Activated CD8-positive, alpha-beta memory T cell treated with anti-CD3 and anti-CD28 coated beads for 4 hours (primary cell): Measurements from ENCODE around the gene PEAR1.

ENCODE experiments used
- DNase-seq, 2 donors: peaks; one replicate each; pipeline ENCODE4 v3.0.0-alpha.2; 2020; ENCODE audit warnings: low read depth in 2 of 2

Gene PEAR1

GRCh38 chr1:156901590-156901900 lies 8.0 kb downstream of the PEAR1 start:
- no peak for DNase-seq

- DNase-seq, result no peak
Measured at GRCh38 chr1:156901966-156902915, 8.7 kb downstream of the PEAR1 start.

GRCh38 chr1:156903328-156904091 lies 10.0 kb downstream of the PEAR1 start:
- DNase-seq, result no peak

- no peak for DNase-seq
Measured at GRCh38 chr1:156904187-156904959, 10.9 kb downstream of the PEAR1 start.

GRCh38 chr1:156905176-156905575 lies 11.7 kb downstream of the PEAR1 start:
- no peak for DNase-seq

- no peak for DNase-seq
Measured at GRCh38 chr1:156905651-156906050, 12.1 kb downstream of the PEAR1 start.

GRCh38 chr1:156906206-156906906 lies 12.8 kb downstream of the PEAR1 start:
- DNase-seq, result no peak

- no peak for DNase-seq
Measured at GRCh38 chr1:156908541-156908940, 15.0 kb downstream of the PEAR1 start.

- no peak for DNase-seq
Measured at GRCh38 chr1:156908955-156909354, 15.4 kb downstream of the PEAR1 start.

GRCh38 chr1:156909671-156910070 lies 16.2 kb downstream of the PEAR1 start:
- no peak for DNase-seq

- peak in 1 of 2 donors; percentile 17 for DNase-seq
Measured at GRCh38 chr1:156910309-156910782, 16.8 kb downstream of the PEAR1 start.

GRCh38 chr1:156911577-156912298 lies 18.2 kb downstream of the PEAR1 start:
- DNase-seq, result no peak

GRCh38 chr1:156912310-156912709 lies 18.8 kb downstream of the PEAR1 start:
- no peak for DNase-seq

- DNase-seq, result no peak
Measured at GRCh38 chr1:156912861-156913808, 19.6 kb downstream of the PEAR1 start.

- DNase-seq, result no peak
Measured at GRCh38 chr1:156913809-156914387, 20.4 kb downstream of the PEAR1 start.

- no peak for DNase-seq
Measured at GRCh38 chr1:156914440-156914856, 20.9 kb downstream of the PEAR1 start.

- DNase-seq, result peak in 1 of 2 donors; percentile 6
Measured at GRCh38 chr1:156920233-156921052, 26.9 kb downstream of the PEAR1 start, which contains the start of gene LRRC71. TSS of gene LRRC71 (plus strand) at chr1:156920632. CDS start at chr1:156920804, 172 bp downstream.

- no peak for DNase-seq
Measured at GRCh38 chr1:156921053-156921529, 27.6 kb downstream of the PEAR1 start.
